Measurements from ENCODE around the gene WDR48.

Gene WDR48

DNA sequence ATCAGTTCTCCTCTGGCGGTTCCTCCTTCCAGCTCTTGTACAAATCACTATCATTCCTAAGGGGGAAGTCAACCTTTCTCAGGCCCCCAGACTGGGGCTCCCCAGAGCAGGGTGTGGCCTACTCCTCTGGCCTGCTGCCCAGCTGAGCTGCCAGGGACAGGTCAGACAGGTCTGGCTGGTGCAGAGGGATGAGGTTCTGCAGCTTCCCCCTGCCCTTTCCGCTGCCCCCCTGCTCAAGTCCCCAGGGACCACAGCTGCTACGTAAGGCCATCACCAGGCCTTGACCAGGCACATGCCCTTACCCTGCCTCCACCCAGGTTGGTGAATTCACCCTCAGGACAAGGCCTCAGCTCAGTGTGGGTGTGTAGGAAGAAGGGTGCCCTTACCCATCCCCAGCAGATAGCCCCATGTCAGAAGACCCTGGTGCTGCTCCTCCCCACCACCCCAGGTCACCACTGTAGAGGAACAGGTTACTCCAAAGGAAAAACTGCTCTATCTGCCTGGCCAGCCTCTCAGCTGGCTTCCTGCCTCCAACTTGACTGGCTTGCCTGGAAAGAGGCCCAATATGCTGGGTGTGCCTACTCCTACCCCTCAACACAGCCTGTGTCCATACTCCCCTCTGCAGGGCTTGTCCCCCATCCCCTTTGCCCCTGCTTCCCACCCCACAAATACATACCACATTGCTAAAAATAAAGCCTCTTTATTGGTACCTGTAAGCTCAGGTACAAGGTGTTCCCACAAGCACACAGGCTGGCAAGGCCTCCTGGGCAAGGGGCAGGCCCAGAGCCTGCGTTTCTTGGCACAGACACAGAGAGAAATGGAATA is 89.6 kb downstream of the WDR48 start:
- no peak for DNase-seq

DNA sequence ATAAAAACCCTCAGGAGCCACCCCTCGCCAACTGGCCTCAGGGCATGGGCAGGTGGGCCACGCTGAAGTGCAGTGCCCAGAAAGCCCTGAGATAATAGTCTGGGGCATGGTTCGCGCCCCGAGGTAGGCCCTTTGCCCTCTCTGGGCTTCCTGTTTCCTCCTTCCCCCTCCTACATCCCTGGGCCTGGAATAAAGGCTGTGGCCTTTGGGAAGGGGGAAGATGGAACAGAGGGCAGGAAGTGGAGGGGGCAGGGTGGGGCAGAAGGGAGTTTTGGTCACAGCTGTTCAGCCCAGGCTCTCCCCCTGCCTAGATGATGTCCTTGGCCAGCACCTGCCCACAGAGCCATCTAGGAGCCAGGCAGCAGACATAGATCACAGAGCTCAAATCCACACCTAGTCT is 90.3 kb downstream of the WDR48 start:
- DNase-seq: no peak

DNA sequence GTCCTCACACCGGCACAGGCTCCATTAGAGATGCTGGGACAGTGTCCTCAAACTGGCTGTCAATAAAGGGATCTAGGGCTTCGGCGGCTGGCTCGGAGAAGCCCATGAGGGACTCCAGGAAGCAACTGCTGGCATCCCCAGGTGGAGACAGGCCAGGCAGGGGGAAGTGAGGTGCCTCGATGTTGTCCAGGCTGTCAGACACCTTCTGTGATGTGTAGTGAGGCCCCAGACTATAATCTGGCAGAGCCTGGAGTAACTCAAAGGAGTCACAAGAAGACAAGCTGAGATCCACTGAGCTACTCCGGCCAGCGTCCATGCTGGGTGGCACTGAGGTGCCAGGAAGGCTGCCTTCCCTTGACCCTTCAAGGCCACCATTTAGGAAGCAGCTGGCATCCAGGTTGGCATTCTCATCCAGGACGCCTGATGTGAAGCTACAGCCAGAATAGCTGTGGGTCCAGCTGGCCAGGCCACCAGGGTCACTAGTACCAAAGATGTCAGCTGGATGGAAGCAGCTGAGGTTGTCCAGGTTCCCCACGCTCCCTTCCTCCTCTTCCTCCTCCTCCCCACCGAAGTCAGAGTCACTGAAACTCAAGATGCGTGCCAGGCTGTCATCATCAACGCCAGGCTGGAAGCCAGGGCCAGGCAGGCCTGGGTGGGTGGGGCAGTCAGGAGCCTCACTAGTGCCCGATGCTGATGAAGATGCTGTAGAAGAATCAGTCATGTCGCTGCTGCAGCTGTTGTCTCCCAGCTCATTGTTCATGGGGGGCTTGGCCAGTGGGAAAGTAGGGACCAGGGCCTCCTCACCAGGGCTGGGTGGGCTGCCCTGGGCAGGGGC is 91.5 kb downstream of the WDR48 start:
- no peak for DNase-seq

DNA sequence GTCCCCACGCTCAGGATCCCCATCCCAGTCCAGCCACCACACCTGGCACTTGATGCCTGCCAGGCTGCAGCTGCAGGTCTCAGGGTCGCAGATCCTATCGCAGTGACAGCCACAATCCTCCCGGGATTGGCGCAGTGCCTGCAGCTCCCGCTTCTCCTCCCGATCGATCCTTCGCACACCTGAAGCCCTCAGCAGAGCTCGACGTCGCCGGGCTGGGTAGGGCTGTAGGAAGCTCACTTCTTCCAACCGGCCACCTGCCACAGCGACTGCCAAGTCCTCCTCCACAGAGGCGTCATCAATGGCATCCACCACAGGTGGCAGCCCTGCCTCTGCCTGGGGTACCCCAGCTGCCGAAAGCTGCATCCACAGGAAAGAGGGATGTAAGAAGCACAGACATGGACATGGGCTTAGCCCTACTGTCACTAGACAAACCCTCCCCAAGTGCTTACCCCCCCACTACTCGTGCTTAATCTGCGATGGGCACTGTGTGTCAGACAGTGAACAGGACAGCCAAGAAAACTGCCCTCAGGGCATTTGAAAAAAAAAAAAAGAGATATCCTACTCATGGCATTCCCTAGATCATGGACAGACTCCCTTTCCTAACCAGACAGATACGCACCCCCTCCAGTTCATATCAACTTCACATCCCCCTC is 92.4 kb downstream of the WDR48 start:
- DNase-seq: no peak

DNA sequence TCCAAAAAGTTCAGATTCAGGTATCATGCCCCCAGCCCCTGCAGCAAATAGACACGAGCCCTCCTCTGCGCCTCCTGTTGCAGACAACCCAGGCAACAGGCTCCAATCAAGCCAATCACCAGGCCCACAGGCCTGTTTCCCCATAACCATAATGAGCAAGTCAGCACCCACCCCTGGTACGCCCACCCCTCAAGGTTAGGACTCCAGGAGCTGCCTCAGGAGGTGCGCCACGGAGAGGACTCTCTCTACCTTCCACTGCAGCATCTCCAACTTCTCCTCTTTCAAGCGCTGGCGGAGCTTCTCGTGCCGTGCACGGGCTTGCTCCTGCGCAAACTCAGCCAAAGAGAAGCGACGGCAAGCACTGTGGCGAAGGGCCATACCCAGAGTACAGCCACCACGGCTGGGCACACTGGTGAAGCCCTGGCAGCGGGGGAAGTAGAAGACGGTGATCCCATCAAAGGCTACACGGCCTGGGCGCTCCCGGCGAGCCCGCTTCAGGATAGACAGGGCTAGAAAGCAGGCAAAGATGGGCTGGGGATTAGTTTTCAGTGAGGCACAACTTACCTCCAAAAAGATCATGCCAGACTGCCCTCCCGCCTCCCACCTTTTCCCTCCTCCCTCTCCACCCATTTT is 93.0 kb downstream of the WDR48 start:
- DNase-seq: no peak

DNA sequence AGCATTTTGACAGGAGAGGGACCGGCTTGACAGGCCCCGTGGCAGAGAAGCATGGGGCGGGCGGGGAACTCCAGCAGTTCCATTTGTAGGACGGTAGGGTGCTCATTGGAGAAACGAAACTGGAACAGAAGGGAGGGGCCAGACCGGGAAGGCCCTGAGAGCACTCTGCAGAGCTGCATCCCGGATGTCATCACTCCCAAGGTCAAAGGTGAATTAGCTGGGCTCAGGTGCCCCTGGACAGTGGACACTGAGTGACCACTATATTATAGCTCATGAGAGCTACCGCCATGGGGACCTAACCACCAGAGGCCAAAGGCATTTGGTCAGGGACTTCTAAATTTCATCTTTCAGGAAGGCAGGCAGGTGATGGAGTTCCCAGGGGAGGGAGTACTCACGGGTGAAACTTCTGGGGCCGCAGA is 94.3 kb downstream of the WDR48 start:
- DNase-seq: no peak

Data from NCI-H446 treated with DMSO at 0.1 percent for 48 hours (cell line).